HG03039 (cell line): Measurements from ENCODE around the gene C15orf39.

Experiments used
- ATAC-seq: cut with Tn5 transposase; IDR thresholded peaks from one replicate; pipeline ENCODE4 v1.9.1; 2021; ENCODE audit warnings: mild to moderate bottlenecking, moderate library complexity; ENCODE audit not compliant: unreplicated experiment

C15orf39 gene

GRCh38 chr15:75171408-75171807 lies 30.3 kb upstream of the C15orf39 start:
- no peak for ATAC-seq

DNA sequence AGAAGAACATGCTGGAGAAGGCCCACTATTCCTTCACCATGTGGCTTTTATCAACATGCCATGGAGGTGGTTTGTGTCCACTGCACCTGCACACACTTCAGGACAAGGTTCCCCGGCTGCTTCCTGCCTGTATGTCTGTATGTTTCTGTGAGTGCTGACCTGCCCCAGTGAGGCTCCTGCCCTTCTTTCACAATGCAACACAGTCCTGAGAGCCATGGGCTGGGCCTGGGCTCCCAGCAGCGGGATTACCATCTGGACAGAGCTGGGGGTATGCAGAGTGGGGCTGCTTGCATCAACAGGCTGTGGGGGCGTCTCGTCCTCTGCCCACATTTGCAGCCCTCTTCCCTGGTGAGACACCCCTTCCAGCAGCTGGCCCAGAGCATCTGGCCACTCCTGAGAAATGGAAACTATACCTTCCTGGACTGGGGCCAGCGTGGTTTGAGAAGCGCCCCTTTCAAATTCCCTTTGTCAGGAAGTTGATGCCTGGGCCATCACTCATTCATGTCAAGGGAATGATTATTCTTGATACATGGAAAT lies 29.3 kb upstream of the C15orf39 start:
- ATAC-seq = no peak

DNA sequence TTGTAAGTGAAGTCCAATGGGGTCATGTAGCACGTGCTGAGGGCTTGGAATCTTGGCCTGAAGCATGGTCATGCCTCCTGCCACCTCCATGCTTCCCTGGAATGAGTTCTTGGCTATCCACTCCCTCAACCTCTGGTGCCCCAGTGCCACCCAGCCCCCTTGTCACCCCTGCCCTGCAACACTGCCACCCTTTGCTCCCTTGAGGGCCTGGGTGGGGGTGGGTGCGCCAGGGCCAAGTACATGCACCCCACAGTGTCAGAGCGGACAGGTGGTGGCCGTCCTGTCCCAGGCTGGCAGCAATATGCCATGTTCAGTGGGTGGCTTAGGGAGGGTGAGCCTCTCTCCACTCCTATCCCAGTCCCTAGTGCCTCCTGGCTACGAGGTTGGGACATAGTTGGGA lies 27.6 kb upstream of the C15orf39 start:
- ATAC-seq = no peak

- no peak for ATAC-seq
These were observed 27.0 kb upstream of the C15orf39 start for GRCh38 chr15:75174729-75175128.

DNA sequence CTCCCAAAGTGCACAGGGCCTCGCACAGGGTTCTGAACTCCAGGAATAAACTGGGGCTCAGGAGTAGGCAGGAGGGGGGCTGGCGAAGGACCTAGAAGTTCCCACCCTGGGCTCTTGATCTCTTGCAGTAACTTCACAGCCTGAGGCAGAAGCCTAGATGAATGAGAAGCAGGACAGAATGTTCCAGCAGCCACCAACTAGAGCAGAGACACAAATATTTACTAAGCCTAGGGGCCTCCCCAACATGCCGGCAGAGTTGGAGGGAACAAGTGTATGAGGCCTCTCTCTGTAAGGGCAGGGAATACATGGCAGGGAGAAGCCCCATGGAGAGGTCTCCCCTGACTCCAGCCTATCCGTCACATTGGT lies 25.3 kb upstream of the C15orf39 start:
- no peak for ATAC-seq

- no peak for ATAC-seq
These were observed 24.2 kb upstream of the C15orf39 start for GRCh38 chr15:75177360-75178071.

DNA sequence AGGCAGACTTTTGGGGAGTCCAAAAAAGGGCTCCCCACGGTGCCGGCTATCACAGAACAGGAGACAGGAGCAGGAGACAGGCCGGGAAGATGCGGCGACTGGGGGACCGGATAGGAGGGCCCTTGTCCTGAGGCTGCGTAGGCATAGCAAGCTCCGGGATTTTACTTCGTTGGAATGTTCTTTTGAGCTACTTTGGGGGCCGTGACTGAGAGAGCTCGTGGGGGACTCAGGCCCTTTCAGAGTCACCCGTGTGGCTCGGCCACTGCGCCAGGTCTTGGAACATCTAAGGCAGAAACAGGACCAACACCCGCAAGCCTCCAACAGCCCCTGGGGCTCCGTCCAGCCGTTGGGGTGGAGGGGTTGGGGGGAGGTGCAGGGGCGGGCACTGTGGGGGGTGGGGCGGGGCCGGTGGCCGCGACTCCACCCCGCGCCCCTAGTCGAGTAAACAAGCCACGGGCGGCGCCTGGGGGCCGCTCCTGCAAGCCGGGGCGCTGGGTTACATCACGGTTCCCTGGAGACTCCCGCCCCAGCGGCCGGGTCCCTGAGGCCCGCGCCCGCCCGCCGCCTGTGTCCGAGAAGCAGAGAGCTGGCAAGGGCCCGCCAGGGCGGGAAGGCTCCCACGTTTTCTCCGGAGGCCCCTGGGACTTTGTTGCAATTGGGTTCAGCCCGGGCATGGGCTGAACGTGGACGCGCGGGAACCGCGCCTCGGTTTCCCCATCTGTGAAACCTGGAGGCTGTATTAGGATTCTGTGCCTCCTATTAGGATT lies 23.3 kb upstream of the C15orf39 start:
- no peak for ATAC-seq

DNA sequence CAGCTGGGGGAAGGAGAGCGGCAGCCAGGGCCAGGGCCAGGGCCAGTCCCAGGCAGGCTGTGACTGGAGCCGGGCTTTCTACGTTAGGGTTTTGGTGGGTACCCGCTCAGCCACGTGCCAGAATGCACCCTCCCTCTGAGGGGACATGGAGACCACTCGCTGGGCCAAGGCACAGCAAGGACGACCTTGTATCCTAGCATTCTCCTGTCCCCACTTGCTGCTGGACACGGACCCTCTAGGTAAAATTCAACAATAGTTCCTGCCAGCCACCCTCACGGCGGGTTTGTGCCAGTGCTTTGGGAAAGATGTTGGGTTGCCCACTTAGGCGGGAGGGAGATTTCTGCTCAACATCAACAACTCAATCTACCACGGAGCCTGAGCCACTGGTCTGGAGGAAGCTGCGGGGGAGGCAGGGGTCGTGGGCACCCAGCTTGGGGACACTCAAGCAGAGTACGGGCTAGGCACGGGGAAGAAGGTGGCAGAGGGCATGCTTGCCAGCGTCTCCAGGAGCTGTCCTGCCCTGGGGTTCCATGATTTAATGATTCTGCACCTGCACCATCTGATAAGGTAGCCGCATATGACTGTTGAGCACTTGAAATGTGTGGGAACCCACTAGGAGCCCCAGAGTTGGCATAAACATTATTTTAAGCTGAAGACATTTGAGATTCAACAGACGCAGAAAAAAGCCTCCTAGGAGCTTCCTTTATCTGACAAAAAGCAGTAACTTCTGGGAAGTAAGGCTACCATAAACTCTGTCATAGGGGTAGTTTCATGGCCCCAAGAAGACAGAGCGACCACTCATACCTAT lies 22.5 kb upstream of the C15orf39 start:
- ATAC-seq = no peak

GRCh38 chr15:75179746-75180140 lies 21.9 kb upstream of the C15orf39 start:
- ATAC-seq = no peak

DNA sequence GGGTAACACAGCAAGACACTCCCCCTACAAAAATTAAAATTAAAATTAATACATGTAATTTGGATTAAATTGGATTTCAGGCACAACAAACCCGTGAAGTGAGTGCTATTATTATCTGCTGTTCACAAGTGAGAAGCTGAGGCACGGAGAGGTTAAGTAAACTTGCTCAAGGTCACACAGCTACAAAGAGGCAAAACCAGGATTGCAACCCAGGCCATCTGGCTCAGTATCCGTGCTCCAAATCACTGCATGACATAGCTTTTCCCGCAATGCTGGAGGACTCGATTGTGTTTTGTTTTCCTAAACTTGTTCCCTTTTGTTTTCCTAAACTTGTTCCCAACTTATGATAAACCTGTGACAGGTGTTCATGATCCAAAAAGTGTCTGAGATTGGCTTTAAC lies 19.9 kb upstream of the C15orf39 start:
- ATAC-seq = no peak

DNA sequence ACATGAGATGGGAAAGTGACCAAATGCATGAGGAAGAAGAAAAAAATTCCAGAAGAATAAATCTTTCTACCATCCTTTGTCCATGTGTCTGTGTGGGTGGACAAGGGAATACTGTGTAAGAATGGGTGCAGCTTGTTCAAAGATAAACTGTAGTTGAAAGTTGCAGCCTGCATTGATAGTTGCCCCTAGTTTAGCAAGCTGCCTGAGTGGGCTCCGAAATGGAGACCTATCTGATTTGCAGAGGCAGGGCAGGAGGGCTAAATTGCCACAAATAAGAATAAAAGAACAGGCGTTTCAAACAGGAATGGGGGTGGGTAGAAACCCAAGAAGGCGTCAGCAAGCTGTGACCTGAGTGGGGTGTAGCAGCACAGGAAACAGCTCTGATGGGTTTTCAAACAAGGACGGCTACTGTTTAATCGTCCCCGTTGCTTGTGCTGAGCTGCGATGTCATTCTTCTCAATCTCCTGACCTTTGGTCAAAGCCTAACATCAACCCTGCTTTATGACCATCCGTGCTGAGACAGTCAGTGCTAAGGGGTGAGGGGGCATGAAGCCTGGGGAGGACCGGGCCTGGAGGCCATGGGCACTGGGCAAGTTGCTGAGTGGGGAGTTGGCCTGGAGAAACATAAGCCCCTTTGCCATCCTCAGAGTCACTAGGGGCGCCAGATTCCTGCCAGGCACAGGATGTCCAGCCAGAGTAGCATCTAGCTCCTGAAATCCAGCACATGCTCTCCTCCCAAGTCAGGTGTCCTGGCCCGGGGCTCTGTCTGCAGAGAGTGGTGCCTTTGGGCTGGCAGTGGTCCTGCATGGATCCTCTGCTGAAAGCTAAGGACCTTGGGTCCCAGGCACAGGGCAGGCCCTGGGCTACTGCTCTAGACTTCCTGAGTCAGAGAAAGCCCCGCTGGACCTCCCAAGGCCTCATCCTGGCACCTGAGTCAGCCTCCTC lies 19.2 kb upstream of the C15orf39 start:
- no peak for ATAC-seq

GRCh38 chr15:75185271-75186029 lies 16.2 kb upstream of the C15orf39 start:
- ATAC-seq = no peak

- ATAC-seq = no peak
These were observed 15.6 kb upstream of the C15orf39 start for GRCh38 chr15:75186044-75186443.

- ATAC-seq = no peak
These were observed 13.2 kb upstream of the C15orf39 start for GRCh38 chr15:75188499-75188898.

DNA sequence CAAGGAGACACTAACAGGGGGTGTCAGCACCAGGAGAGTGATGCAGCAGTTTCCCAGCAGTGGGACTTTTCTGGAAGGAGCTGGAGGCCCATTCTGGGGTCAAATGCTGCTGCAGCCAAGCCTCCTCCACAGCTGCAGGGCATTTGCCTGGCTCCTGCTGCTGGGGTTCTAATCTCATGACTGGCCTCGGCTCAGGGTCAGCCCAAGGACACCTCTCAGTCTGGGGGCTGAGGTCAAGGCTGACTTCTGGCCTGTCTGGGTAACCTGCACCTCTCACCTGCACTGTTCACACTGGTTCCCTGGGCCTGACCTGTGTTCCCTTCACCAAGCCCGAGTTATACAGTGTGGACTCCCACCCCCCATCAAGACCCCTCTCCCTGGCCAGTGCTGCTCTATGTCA lies 10.4 kb upstream of the C15orf39 start:
- no peak for ATAC-seq

GRCh38 chr15:75192307-75192706 lies 9.4 kb upstream of the C15orf39 start:
- no peak for ATAC-seq

GRCh38 chr15:75193272-75193671 lies 8.4 kb upstream of the C15orf39 start:
- no peak for ATAC-seq

DNA sequence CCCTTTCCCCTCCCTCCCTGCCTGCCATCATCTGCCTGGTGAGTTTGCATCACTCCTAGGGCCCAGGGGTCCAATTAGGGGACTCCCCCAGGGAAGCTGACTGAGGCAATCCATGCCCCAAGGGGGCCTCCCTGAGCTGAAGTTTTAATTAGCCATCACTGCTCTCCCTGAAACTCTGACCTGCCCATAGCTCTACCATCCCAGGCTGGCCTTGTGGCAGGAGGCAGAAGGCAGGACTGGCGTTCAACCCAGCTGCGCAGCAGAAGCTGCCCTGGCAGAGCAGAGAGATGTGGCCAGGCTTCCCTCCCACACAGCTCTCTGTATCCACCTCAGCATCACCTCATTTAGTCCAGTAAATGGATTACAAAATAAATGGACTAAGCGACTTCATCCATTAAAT lies 7.7 kb upstream of the C15orf39 start:
- no peak for ATAC-seq

DNA sequence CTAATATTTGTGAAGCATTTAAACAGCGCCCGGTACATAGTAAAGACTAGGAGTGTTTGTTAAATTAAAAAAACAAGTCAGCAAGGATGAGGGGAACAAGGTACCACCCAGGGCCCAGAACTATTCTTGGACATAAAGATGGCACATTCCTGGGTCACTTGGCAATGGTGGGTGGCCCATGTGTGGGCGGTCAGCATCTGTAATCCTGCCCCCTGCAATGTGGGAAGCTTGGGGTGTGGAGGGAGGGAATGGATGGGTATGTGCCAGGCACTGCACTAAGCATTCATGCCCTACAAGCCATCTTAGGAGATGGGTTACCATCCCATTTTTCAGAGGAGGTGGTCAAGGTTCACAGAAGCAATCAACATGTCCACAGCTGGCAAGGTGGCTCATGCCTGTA lies 7.3 kb upstream of the C15orf39 start:
- no peak for ATAC-seq
